Measurements from ENCODE around the gene GOLT1A. TPM values are rescaled to one million over a fixed set of nuclear protein-coding genes. Genes with fewer than 3 reads are reported as not detected.

The GOLT1A gene
- total and polyA plus RNA-seq, 2 donors (not counting 1 experiment from before 2014, with no cell fraction given): 0.50 TPM; not detected in 1

Other genes with a start within 250 kb of the GOLT1A start
- 1.5 and 2.0 TPM in 2 replicates for gene SOX13, start 140.9 kb downstream of the GOLT1A start, total RNA-seq
- 3.1 and 5.5 TPM in 2 replicates for gene SOX13, start 140.9 kb downstream of the GOLT1A start, polyA plus RNA-seq
- gene ETNK2, start 61.9 kb downstream of the GOLT1A start, total RNA-seq: 1.7 and 3.3 TPM in 2 replicates
- 2.7 and 4.0 TPM in 2 replicates for gene ETNK2, start 61.9 kb downstream of the GOLT1A start, polyA plus RNA-seq
- 0.17 TPM in 1 of 2 replicates, not detected in the other for gene REN, start 47.7 kb downstream of the GOLT1A start, total RNA-seq
- 0.11 and 0.20 TPM in 2 replicates for gene REN, start 47.7 kb downstream of the GOLT1A start, polyA plus RNA-seq
- 0.17 TPM in 1 of 2 replicates, not detected in the other for gene KISS1, start 17.5 kb downstream of the GOLT1A start, total RNA-seq
- gene KISS1, start 17.5 kb downstream of the GOLT1A start, polyA plus RNA-seq: 0.52 TPM in 1 of 2 replicates, not detected in the other
- 1.5 and 3.8 TPM in 2 replicates for gene PLEKHA6, start 145.9 kb upstream of the GOLT1A start, total RNA-seq
- gene PLEKHA6, start 145.9 kb upstream of the GOLT1A start, polyA plus RNA-seq: 1.6 and 4.3 TPM in 2 replicates
- gene PPP1R15B, start 197.8 kb upstream of the GOLT1A start, total RNA-seq: 26.7 and 27.7 TPM in 2 replicates
- gene PPP1R15B, start 197.8 kb upstream of the GOLT1A start, polyA plus RNA-seq: 22.4 and 26.3 TPM in 2 replicates